MM.1S (cell line): ENCODE results near the gene RRP1.

Experiments used
- CTCF ChIP-seq: fragments of 300-600 bp; sonication (generic); IDR thresholded peaks from 2 replicates; pipeline ENCODE4 v1.5.1; 2016; ENCODE audit warnings: antibody characterized with exemption, low read length, mixed read lengths
- EZH2 ChIP-seq: fragments of 300-600 bp; sonication (generic); optimal IDR thresholded peaks from 2 replicates; pipeline ENCODE3; 2017; ENCODE audit warnings: low read depth, mild to moderate bottlenecking, antibody characterized with exemption, low read length, mixed read lengths
- EZH2phosphoT487 ChIP-seq: fragments of 300-600 bp; sonication (generic); IDR thresholded peaks from 2 replicates; pipeline ENCODE4 v1.6.1; 2018; ENCODE audit warnings: antibody characterized with exemption, low read length

- TF ChIP-seq CTCF = no peak
- no peak for TF ChIP-seq EZH2
- peak; percentile 76; the same call in 1 of the 2 replicates for TF ChIP-seq EZH2phosphoT487
These were observed 2.5 kb upstream of the RRP1 start for GRCh38 chr21:43786807-43787440.
